GM18511 (cell line): Measurements from ENCODE around the gene MAPK8IP2.

Source experiments
- ATAC-seq: cut with Tn5 transposase; IDR thresholded peaks from one replicate; pipeline ENCODE4 v1.9.1; 2021; ENCODE audit warnings: mild to moderate bottlenecking, moderate library complexity; ENCODE audit not compliant: unreplicated experiment

The MAPK8IP2 gene

DNA sequence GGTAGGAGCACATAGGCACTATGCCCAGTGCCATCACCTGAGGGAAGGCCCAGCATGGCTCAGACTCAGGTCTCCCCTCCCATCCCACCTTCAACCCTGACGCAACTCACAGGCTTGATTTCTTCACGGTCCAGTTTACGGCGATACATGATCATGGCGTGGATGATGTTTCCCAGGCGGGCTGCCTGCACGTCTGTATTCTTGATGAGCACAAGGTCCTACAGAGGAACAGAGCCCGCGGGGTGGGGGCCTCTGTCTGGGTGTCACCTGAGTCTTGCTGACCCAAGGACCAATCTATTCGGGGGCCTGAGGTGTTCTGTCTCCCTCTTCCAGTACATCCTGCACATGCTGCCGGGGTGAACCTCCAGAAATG is 26.2 kb upstream of the MAPK8IP2 start:
- no peak for ATAC-seq

- no peak for ATAC-seq
These were observed 25.1 kb upstream of the MAPK8IP2 start for GRCh38 chr22:50575426-50575941.

GRCh38 chr22:50576070-50576469 is 24.5 kb upstream of the MAPK8IP2 start:
- ATAC-seq, result no peak

DNA sequence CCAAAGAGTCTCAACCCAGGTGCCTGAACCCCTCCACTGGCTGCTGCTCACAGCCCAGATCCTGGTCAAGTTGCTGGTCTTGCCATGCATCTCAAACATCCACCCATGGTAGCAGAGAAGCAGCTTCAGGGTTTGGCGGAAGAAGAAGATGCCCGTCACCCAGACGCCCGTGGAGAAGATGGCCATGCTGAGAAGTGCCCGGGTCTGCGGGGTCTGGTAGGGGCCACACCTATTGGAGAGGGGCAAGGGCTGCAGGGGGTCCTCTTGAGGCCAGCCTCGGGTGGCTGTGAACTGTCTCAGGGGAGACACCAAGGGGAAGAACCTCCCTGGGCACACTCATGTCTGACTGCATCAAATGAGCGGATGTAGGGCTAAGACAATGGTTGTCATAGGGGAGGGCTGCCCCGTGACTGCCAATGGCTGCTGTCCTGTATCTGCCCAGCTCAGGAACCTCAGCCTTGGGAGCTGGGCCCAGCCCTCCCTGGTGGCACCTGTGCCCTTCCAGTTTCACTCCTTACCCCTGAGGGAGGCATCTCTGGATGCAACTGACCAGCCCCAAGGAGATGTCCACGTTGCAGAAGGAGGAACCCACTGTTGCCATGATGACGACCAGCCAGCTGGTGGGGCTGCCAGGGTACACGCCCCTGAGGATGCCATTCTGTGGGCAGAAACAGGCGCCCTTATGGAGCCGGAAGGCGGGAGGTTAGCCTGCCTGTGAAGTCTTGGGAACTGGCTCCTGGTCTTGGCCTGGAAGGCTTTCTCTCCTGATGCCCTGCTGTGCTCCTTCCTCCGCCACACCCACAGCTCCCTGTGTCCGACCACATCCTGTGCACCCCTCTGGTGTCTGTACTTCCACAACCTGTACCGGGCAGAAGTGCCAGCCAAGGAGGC is 23.5 kb upstream of the MAPK8IP2 start:
- no peak for ATAC-seq

- ATAC-seq, result no peak
These were observed 23.0 kb upstream of the MAPK8IP2 start for GRCh38 chr22:50577697-50577986.

- ATAC-seq, result no peak
These were observed 22.4 kb upstream of the MAPK8IP2 start, which contains the start of gene CPT1B for GRCh38 chr22:50577987-50578775. CPT1B (minus strand) TSS chr22:50578427; CDS start chr22:50577915, 512 bp downstream.

DNA sequence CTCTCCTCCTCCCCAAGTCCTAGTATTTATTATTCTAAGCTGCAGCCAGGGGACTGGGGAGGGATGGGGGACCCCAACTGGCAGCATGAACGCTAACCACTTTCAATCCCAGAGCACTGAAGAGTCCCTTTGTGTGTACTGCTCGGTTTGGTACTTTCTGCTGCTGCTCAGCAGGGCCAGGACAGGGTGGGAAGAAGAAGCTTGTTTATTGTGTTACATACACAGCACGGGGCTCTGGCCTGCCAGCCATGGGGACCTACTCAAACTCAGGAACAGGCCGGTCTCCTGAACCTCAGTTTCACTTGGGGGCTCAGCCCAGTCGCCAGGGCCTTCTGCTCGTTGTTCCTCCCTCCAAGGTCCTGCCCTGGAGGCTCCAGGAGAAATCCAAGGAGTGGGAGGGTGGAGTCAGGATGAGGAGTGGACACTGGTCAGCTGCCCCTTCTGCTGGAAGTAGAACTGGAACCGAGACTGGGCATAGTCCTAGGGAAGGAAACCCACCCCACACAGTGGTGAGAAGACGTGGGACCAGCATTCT is 21.8 kb upstream of the MAPK8IP2 start:
- ATAC-seq, result no peak

- ATAC-seq, result no peak
These were observed 20.8 kb upstream of the MAPK8IP2 start for GRCh38 chr22:50579752-50580151.

- ATAC-seq, result no peak
These were observed 19.3 kb upstream of the MAPK8IP2 start for GRCh38 chr22:50581031-50581949.

GRCh38 chr22:50581950-50582492 is 18.6 kb upstream of the MAPK8IP2 start:
- ATAC-seq, result peak; percentile 34

- peak; percentile 88 for ATAC-seq
These were observed 17.9 kb upstream of the MAPK8IP2 start, which contains the start of gene CHKB for GRCh38 chr22:50582493-50583293. CHKB (minus strand) TSS chr22:50582849; CDS start chr22:50582781, 68 bp downstream.

GRCh38 chr22:50583294-50583861 is 17.2 kb upstream of the MAPK8IP2 start:
- ATAC-seq, result peak; percentile 30

GRCh38 chr22:50584106-50585096 is 16.2 kb upstream of the MAPK8IP2 start:
- no peak for ATAC-seq

GRCh38 chr22:50585238-50585637 is 15.4 kb upstream of the MAPK8IP2 start:
- no peak for ATAC-seq

DNA sequence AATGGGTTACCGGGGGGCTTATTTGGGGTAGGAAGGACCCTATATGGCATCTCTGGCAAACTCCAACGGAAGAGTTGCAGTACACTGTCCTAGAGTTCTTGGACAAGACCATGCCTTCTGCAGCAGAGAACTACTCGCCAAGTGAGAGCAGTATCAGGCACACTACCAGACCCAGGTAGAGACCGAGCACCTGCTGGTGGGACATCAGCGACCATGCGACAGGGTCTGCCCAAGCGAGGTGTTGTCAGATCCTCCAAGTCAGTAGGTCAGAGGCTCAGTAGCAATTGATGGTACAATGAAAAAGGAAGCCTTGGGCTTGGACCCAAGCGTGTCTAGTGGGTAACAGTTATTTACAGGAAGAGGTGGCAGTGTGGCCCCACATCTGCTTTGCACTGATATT is 14.8 kb upstream of the MAPK8IP2 start:
- ATAC-seq, result no peak

DNA sequence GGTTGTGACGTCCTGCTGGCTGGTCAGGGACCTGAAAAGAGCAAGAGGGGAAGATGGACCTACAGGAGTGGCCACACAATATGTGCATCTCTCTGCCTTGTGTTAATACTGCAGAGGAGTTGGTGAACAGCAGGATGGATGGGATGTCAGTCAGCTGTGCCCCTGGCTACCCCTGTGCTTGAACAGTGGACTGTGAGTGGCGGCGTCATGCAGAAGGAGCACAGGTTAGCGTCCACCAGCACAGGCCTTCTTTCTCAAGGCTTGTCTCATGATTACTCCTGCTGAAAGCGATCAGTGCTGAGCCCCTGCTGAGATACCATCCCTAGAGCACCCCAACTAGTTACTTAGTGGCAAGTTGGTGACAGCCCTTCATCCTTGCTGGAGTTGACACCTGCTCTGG is 14.2 kb upstream of the MAPK8IP2 start:
- ATAC-seq, result no peak

GRCh38 chr22:50587407-50587806 is 13.2 kb upstream of the MAPK8IP2 start:
- ATAC-seq, result no peak

GRCh38 chr22:50595189-50595588 is 5.4 kb upstream of the MAPK8IP2 start:
- no peak for ATAC-seq
